DOHH2 (cell line): ENCODE results near the gene EYA2.

ENCODE experiments used
- H3F3A ChIP-seq: fragments of 200-600 bp; sonication (generic), shearing (Covaris generic); 2 replicates; pipeline ENCODE4 v1.6.0; 2016; ENCODE audit warnings: antibody characterized with exemption, mild to moderate bottlenecking; ENCODE audit not compliant: control insufficient read depth, insufficient read depth
- H3K27ac ChIP-seq: fragments of 200-600 bp; sonication (generic); 2 replicates; pipeline ENCODE4 v1.5.1; 2014; ENCODE audit warnings: low read depth, mild to moderate bottlenecking, low read length, moderate library complexity
- H3K27me3 ChIP-seq: fragments of 200-600 bp; sonication (generic); 2 replicates; pipeline ENCODE4 v1.6.1; 2014; ENCODE audit warnings: mild to moderate bottlenecking, low read length, mixed read lengths; ENCODE audit not compliant: control insufficient read depth
- H3K36me3 ChIP-seq: fragments of 200-600 bp; sonication (generic); 2 replicates; pipeline ENCODE4 v1.6.1; 2014; ENCODE audit warnings: mild to moderate bottlenecking, low read length, moderate library complexity, mixed read lengths; ENCODE audit not compliant: control insufficient read depth
- H3K4me1 ChIP-seq: fragments of 200-600 bp; sonication (generic); 2 replicates; pipeline ENCODE4 v1.6.1; 2014; ENCODE audit warnings: mild to moderate bottlenecking, low read length, mixed read lengths; ENCODE audit not compliant: control insufficient read depth
- H3K4me2 ChIP-seq: fragments of 200-600 bp; sonication (generic); 2 replicates; pipeline ENCODE4 v1.6.0; 2014; ENCODE audit warnings: mild to moderate bottlenecking, low read length, moderate library complexity
- H3K4me3 ChIP-seq: fragments of 200-600 bp; sonication (generic); 2 replicates; pipeline ENCODE4 v1.5.1; 2014; ENCODE audit warnings: mild to moderate bottlenecking, low read length, mixed read lengths
- H3K79me2 ChIP-seq: fragments of 200-600 bp; sonication (generic); 2 replicates; pipeline ENCODE4 v1.6.1; 2014; ENCODE audit warnings: mild to moderate bottlenecking, low read length, mixed read lengths; ENCODE audit not compliant: control insufficient read depth
- H3K9me2 ChIP-seq: fragments of 200-600 bp; sonication (generic); replicated peaks from 2 replicates; pipeline ENCODE4 v1.6.1; 2014; ENCODE audit warnings: mild to moderate bottlenecking, low read length, mixed read lengths; ENCODE audit not compliant: control insufficient read depth
- H3K9me3 ChIP-seq: fragments of 200-600 bp; sonication (generic); 2 replicates; pipeline ENCODE4 v1.6.1; 2014; ENCODE audit warnings: antibody characterized with exemption, low read length, mixed read lengths; ENCODE audit not compliant: control insufficient read depth, insufficient read depth
- H4K20me1 ChIP-seq: fragments of 200-600 bp; sonication (generic); 2 replicates; pipeline ENCODE4 v1.6.0; 2014; ENCODE audit warnings: low read depth, mild to moderate bottlenecking, antibody characterized with exemption, low read length, moderate library complexity; ENCODE audit not compliant: control insufficient read depth, insufficient read depth
- CTCF ChIP-seq: fragments of 200-600 bp; sonication (generic); IDR thresholded peaks from one replicate; pipeline ENCODE4 v1.5.1; 2014; ENCODE audit warnings: antibody characterized with exemption, mild to moderate bottlenecking, low read depth, low read length; ENCODE audit not compliant: poor library complexity, severe bottlenecking
- EZH2phosphoT487 ChIP-seq: fragments of 200-600 bp; sonication (generic); IDR thresholded peaks from 2 replicates; pipeline ENCODE4 v1.6.1; 2017; ENCODE audit warnings: borderline replicate concordance, mild to moderate bottlenecking, antibody characterized with exemption, low read length, moderate library complexity, mixed read lengths

EYA2 gene

GRCh38 chr20:46852313-46852712 lies 42.3 kb upstream of the EYA2 start:
- no peak overlapping the region for H3K27ac ChIP-seq
- H3K9me2 ChIP-seq: no peaks in the 10 kb centered on the region
- H3K4me3 ChIP-seq: no peak overlapping the region
- H3K27me3 ChIP-seq: no peaks in the 10 kb centered on the region
- H4K20me1 ChIP-seq: no peaks in the 10 kb centered on the region
- H3F3A ChIP-seq: no peaks in the 10 kb centered on the region
- H3K9me3 ChIP-seq: no peaks in the 10 kb centered on the region
- TF ChIP-seq EZH2phosphoT487 (no peak), CTCF (no peak)
- no peaks in the 10 kb centered on the region for H3K36me3 ChIP-seq
- H3K4me2 ChIP-seq: no peak overlapping the region
- H3K4me1 ChIP-seq: no peaks in the 10 kb centered on the region
- no peaks in the 10 kb centered on the region for H3K79me2 ChIP-seq

GRCh38 chr20:46853926-46854325 lies 40.7 kb upstream of the EYA2 start:
- H3K36me3 ChIP-seq: no peaks in the 10 kb centered on the region
- no peak overlapping the region for H3K4me3 ChIP-seq
- no peaks in the 10 kb centered on the region for H3K9me3 ChIP-seq
- no peaks in the 10 kb centered on the region for H3K4me1 ChIP-seq
- no peaks in the 10 kb centered on the region for H3K79me2 ChIP-seq
- H4K20me1 ChIP-seq: no peaks in the 10 kb centered on the region
- no peaks in the 10 kb centered on the region for H3K27me3 ChIP-seq
- no peaks in the 10 kb centered on the region for H3F3A ChIP-seq
- no peaks in the 10 kb centered on the region for H3K9me2 ChIP-seq
- no peak overlapping the region for H3K27ac ChIP-seq
- no peak overlapping the region for H3K4me2 ChIP-seq
- TF ChIP-seq CTCF (no peak), EZH2phosphoT487 (no peak)

- H3K27me3 ChIP-seq: no peaks in the 10 kb centered on the region
- H3K9me2 ChIP-seq: no peaks in the 10 kb centered on the region
- no peaks in the 10 kb centered on the region for H4K20me1 ChIP-seq
- H3K9me3 ChIP-seq: no peaks in the 10 kb centered on the region
- H3K27ac ChIP-seq: no peak overlapping the region
- no peak for TF ChIP-seq CTCF
- TF ChIP-seq EZH2phosphoT487: no peak
- no peak overlapping the region for H3K4me2 ChIP-seq
- no peaks in the 10 kb centered on the region for H3K4me1 ChIP-seq
- H3F3A ChIP-seq: no peaks in the 10 kb centered on the region
- H3K79me2 ChIP-seq: no peaks in the 10 kb centered on the region
- H3K36me3 ChIP-seq: no peaks in the 10 kb centered on the region
- H3K4me3 ChIP-seq: no peak overlapping the region
Observed at GRCh38 chr20:46857061-46857831, 37.4 kb upstream of the EYA2 start.
